H1 (cell line): Measurements from ENCODE around the gene WDR19.

Experiments used
- GABPA ChIP-seq: IDR thresholded peaks from 2 replicates; pipeline ENCODE4 v1.6.1; 2011; ENCODE audit warnings: mild to moderate bottlenecking, low read length, moderate library complexity, borderline replicate concordance; ENCODE audit not compliant: insufficient read depth
- SIN3A ChIP-seq, 2 experiments: IDR thresholded peaks in 1 of 2; conservative IDR thresholded peaks in 1 of 2; 2 replicates each; pipeline ENCODE4 v1.6.1; 2011 to 2012; ENCODE audit warnings: low read length in 2 of 2, improper control_type of control experiment in 1 of 2, low read depth in 1 of 2, mild to moderate bottlenecking in 1 of 2
- TCF12 ChIP-seq: IDR thresholded peaks from 2 replicates; pipeline ENCODE4 v1.6.1; 2011; ENCODE audit warnings: low read depth, mild to moderate bottlenecking, low read length

GRCh38 chr4:39235696-39236095, 53.4 kb downstream of the WDR19 start:
- no peak for TF ChIP-seq TCF12
- TF ChIP-seq GABPA, result no peak
- no peak for TF ChIP-seq SIN3A (conservative IDR thresholded peaks at IDR 0.05 in 1 of 2, IDR thresholded peaks at IDR 0.05 in 1 of 2; ENCODE audit: low read depth in 1 of 2, low read length in 2 of 2)
